A549 (cell line): Measurements from ENCODE around the gene TBCK.

Source experiments
- CBX8 ChIP-seq: fragments of 200-600 bp; sonication (generic); IDR thresholded peaks from 2 replicates; pipeline ENCODE4 v1.6.1; 2016
- ESRRA ChIP-seq: fragments of 150-350 bp; IDR thresholded peaks from 2 replicates; pipeline ENCODE4 v1.6.1; 2014; ENCODE audit warnings: mild to moderate bottlenecking, low read length, borderline replicate concordance
- HDAC2 ChIP-seq: fragments of 200-600 bp; sonication (generic); IDR thresholded peaks from 2 replicates; pipeline ENCODE4 v1.6.1; 2016
- POLR2A ChIP-seq: IDR thresholded peaks from 2 replicates; pipeline ENCODE4 v1.6.1; 2012; ENCODE audit warnings: mild to moderate bottlenecking, low read length
- USF2 ChIP-seq: fragments of 450-650 bp; IDR thresholded peaks from 2 replicates; pipeline ENCODE4 v1.6.1; 2014; ENCODE audit warnings: antibody characterized with exemption
- TF ChIP-seq, protein P1 (sequence below): fragments of >200 bp; sonication (Bioruptor Twin); formaldehyde crosslinking; IDR thresholded peaks from 3 replicates; pipeline ENCODE4 v1.5.1; 2016

GRCh38 chr4:106114270-106114669 lies 201.7 kb downstream of the TBCK start:
- TF ChIP-seq CBX8 = no peak
- TF ChIP-seq, protein P1, sequence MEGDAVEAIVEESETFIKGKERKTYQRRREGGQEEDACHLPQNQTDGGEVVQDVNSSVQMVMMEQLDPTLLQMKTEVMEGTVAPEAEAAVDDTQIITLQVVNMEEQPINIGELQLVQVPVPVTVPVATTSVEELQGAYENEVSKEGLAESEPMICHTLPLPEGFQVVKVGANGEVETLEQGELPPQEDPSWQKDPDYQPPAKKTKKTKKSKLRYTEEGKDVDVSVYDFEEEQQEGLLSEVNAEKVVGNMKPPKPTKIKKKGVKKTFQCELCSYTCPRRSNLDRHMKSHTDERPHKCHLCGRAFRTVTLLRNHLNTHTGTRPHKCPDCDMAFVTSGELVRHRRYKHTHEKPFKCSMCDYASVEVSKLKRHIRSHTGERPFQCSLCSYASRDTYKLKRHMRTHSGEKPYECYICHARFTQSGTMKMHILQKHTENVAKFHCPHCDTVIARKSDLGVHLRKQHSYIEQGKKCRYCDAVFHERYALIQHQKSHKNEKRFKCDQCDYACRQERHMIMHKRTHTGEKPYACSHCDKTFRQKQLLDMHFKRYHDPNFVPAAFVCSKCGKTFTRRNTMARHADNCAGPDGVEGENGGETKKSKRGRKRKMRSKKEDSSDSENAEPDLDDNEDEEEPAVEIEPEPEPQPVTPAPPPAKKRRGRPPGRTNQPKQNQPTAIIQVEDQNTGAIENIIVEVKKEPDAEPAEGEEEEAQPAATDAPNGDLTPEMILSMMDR = no peak
- TF ChIP-seq POLR2A = no peak
- TF ChIP-seq USF2 = no peak
- no peak for TF ChIP-seq ESRRA
- no peak for TF ChIP-seq HDAC2
